Lung (tissue), 12 donors: ENCODE data around the gene DBH. TPM values are rescaled to one million over a fixed set of nuclear protein-coding genes. Genes with fewer than 3 reads are reported as not detected.

ENCODE experiments used
- ATAC-seq: fragments of 200-7000 bp; cut with Tn5 transposase; one replicate; pipeline ENCODE4 v1.9.1; 2020; ENCODE audit warnings: moderate number of reproducible peaks; ENCODE audit not compliant: insufficient read depth, low FRiP score
- DNase-seq, 3 donors: peaks; one replicate each; pipeline ENCODE4 v3.0.0-alpha.2; 2013 to 2017
- H3K27ac ChIP-seq, 2 donors: one replicate each; pipeline ENCODE4 v1.5.1; 2013; ENCODE audit warnings: mild to moderate bottlenecking in 2 of 2, moderate library complexity in 2 of 2, control low read depth in 1 of 2, inconsistent platforms in 1 of 2, low read depth in 1 of 2, low read length in 1 of 2
- H3K27me3 ChIP-seq, 3 donors: one replicate each; pipeline ENCODE4 v1.5.1; 2013; ENCODE audit warnings: low read length in 2 of 3; ENCODE audit not compliant: control insufficient read depth in 3 of 3, insufficient read depth in 3 of 3
- H3K36me3 ChIP-seq, 4 donors: one replicate each; pipeline ENCODE4 v1.5.1; 2013; ENCODE audit warnings: low read length in 4 of 4, mild to moderate bottlenecking in 1 of 4, moderate library complexity in 1 of 4; ENCODE audit not compliant: control insufficient read depth in 4 of 4, insufficient read depth in 4 of 4
- H3K4me1 ChIP-seq, 5 donors: one replicate each; pipeline ENCODE4 v1.5.1; 2013; ENCODE audit warnings: low read length in 5 of 5, mild to moderate bottlenecking in 2 of 5, moderate library complexity in 1 of 5; ENCODE audit not compliant: control insufficient read depth in 5 of 5, insufficient read depth in 5 of 5
- H3K4me3 ChIP-seq: one replicate; pipeline ENCODE4 v1.5.1; 2013; ENCODE audit warnings: mild to moderate bottlenecking, control low read depth, moderate library complexity
- H3K9ac ChIP-seq, 2 donors: one replicate each; pipeline ENCODE4 v1.5.1; 2013; ENCODE audit warnings: low read length in 2 of 2, control low read depth in 1 of 2; ENCODE audit not compliant: insufficient read depth in 1 of 2
- H3K9me3 ChIP-seq, 4 donors: one replicate each; pipeline ENCODE4 v1.5.1; 2013; ENCODE audit warnings: low read length in 3 of 4, mild to moderate bottlenecking in 1 of 4, moderate library complexity in 1 of 4; ENCODE audit not compliant: control insufficient read depth in 4 of 4, insufficient read depth in 3 of 4
- WGBS, 2 donors: extraction: QIAGEN DNeasy Blood & Tissue Kit; methylation state at CpG; one replicate each; pipeline ENCODE4 v1.1.7; 2013; 5-methylcytosine and 5-hydroxymethylcytosine counted together
- polyA plus RNA-seq, 2 donors: library from polyadenylated mRNA; stranded (reverse); fragments of 200-250 nt; gene quantifications; one replicate each; pipeline ENCODE4 v1.2.1, GENCODE V29; 2013
- total RNA-seq, 2 donors: library from RNA; depleted of rRNA in 1 of 2; stranded (reverse); fragments of >200 nt in 1 of 2; gene quantifications; one replicate each; pipeline ENCODE4 v1.2.1, GENCODE V29; 2014 to 2021
- TF ChIP-seq, protein P1 (sequence below): IDR thresholded peaks from 2 replicates; pipeline ENCODE4 v1.5.1; 2012; ENCODE audit warnings: mild to moderate bottlenecking; ENCODE audit errors: control extremely low read depth, extremely low read depth
- donor health status: control.
- donor health status: control.
- donor health status: Bipolar disorder and iron deficiency.
- donor health status: healthy.
- donor health status: DM: yes; HTN: yes; CAD: no.

The DBH gene
- total and polyA plus RNA-seq, 4 donors, result 0.06 to 0.48 (median 0.08) TPM

DNA sequence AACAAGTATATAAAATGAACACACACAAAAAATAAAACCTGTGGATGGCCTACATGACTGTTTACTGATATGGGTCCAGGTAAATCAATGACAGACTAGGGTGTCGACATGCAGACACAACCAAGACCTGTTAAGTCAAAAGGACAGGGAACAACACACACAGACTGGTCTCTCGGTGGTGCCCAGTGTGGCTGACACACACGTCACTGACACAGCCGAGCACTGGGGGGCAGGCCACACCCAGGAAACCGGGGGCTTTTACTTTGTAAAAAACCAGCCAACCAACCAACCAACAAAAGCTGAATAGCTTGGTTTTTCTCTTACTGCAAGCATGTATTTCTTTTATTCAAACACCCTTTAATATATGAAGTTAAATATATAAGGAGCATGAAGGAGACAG lies 31.9 kb upstream of the DBH start:
- no peak overlapping the region for H3K27ac ChIP-seq
- no peak overlapping the region for H3K9ac ChIP-seq
- peaks cover 0 to 8% (median 0%) of the 10 kb centered on the region in 4 donors for H3K9me3 ChIP-seq
- peaks cover 0 to 44% (median 3%) of the 10 kb centered on the region in 5 donors for H3K4me1 ChIP-seq
- no peaks in the 10 kb centered on the region for H3K36me3 ChIP-seq
- 30 to 37% methylated on average over 5 of the region's 5 CpGs for WGBS, 2 donors
- TF ChIP-seq, protein P1, sequence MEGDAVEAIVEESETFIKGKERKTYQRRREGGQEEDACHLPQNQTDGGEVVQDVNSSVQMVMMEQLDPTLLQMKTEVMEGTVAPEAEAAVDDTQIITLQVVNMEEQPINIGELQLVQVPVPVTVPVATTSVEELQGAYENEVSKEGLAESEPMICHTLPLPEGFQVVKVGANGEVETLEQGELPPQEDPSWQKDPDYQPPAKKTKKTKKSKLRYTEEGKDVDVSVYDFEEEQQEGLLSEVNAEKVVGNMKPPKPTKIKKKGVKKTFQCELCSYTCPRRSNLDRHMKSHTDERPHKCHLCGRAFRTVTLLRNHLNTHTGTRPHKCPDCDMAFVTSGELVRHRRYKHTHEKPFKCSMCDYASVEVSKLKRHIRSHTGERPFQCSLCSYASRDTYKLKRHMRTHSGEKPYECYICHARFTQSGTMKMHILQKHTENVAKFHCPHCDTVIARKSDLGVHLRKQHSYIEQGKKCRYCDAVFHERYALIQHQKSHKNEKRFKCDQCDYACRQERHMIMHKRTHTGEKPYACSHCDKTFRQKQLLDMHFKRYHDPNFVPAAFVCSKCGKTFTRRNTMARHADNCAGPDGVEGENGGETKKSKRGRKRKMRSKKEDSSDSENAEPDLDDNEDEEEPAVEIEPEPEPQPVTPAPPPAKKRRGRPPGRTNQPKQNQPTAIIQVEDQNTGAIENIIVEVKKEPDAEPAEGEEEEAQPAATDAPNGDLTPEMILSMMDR, result no peak
- peaks cover 0 to 15% (median 6%) of the 10 kb centered on the region in 3 donors for H3K27me3 ChIP-seq
- no peak for ATAC-seq
- H3K4me3 ChIP-seq, result no peak overlapping the region
- no peak for DNase-seq

DNA sequence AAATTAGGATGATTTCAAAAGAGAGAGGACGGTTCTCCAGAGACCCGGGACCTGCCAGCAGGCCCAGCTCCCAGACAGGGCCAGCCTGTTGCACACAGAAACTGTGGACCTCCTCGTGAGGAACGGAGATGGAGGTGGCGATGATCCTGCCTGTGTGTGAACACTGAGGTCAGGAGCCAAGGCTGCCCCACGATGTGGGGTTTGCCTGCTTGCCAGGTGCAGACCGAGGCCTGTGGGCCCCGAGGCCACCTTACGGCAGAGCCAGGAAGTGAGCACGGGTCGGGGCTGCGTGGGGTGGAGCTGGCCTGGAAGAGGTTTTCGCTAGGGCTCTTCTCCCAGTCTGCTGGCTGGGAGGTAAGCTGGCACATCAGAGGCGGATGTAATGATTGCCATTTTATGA lies 31.3 kb upstream of the DBH start:
- Histone ChIP-seq H3K9ac (no peak overlapping the region), H3K4me1 (peaks cover 0 to 44% (median 3%) of the 10 kb centered on the region in 5 donors), H3K36me3 (no peaks in the 10 kb centered on the region), H3K4me3 (no peak overlapping the region), H3K27me3 (peaks cover 0 to 11% (median 6%) of the 10 kb centered on the region in 3 donors), H3K27ac (no peak overlapping the region), H3K9me3 (peaks cover 0 to 4% (median 0%) of the 10 kb centered on the region in 4 donors)
- DNase-seq, result no peak
- no peak for ATAC-seq
- 54 to 55% methylated on average over 14 of the region's 14 CpGs for WGBS, 2 donors
- TF ChIP-seq, protein P1, result no peak

DNA sequence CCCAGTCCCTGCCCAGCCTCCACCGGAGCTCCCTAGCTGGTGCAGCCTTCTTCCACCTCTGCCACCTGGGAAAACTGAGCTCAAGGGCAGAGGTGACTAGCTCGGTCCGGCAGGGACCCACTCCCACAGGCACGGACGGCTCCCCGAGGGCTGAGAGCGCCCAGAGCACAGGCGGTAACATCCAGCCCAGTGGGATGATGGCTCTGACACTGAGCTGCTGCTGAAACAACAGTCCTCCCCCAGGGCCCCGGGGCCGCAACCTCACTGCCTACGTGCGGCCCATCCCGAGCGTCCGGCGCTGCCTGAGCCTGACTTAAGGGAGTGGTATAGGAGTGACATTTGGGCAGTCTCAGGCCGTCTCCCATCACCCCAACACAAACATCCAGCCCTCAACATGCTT lies 30.7 kb upstream of the DBH start:
- Histone ChIP-seq H3K9me3 (peaks cover 0 to 2% (median 0%) of the 10 kb centered on the region in 4 donors), H3K9ac (no peak overlapping the region), H3K4me1 (peaks cover 0 to 44% (median 3%) of the 10 kb centered on the region in 5 donors), H3K36me3 (no peaks in the 10 kb centered on the region), H3K4me3 (no peak overlapping the region), H3K27me3 (peaks cover 0 to 11% (median 6%) of the 10 kb centered on the region in 3 donors), H3K27ac (no peak overlapping the region)
- TF ChIP-seq, protein P1, result no peak
- ATAC-seq (no peak), DNase-seq (no peak)
- WGBS, 2 donors, result 81 to 89% methylated on average over 16 to 17 of the region's 17 CpGs
